A673 (cell line): ENCODE results near the gene ELP4.

ENCODE experiments used
- EZH2 ChIP-seq: fragments of 200-600 bp; sonication (generic); IDR thresholded peaks from 2 replicates; pipeline ENCODE4 v1.6.1; 2017; ENCODE audit warnings: borderline replicate concordance, low read depth, mild to moderate bottlenecking, mixed read lengths, antibody characterized with exemption, low read length; ENCODE audit not compliant: poor library complexity, severe bottlenecking
- TF ChIP-seq, protein P1 (sequence below): fragments of 300-800, 200-600 bp; sonication (generic); conservative IDR thresholded peaks from 2 replicates; pipeline ENCODE4 v1.5.1; 2017; ENCODE audit warnings: low read depth, mild to moderate bottlenecking, antibody characterized with exemption, low read length, moderate library complexity, mixed read lengths

DNA sequence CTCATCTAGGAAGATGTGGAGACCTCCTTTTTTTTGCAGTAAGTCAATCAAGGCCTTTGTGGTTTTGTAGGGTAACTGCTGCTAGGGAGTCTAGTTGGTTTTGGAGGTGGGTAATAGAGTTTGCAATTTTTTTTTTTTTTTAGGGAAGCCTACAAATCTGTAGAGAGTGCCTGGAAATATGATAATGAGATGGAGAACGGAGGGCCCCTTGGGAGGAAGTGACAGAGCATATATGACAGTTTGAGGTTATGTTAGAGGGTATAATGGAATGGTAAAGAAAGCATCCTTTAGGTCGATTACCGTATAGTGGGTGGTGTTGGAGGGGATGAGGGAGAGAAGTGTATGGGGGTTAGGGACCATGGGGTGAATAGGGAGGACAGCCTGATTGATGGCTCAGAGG is 98.3 kb downstream of the ELP4 start:
- TF ChIP-seq, protein P1, sequence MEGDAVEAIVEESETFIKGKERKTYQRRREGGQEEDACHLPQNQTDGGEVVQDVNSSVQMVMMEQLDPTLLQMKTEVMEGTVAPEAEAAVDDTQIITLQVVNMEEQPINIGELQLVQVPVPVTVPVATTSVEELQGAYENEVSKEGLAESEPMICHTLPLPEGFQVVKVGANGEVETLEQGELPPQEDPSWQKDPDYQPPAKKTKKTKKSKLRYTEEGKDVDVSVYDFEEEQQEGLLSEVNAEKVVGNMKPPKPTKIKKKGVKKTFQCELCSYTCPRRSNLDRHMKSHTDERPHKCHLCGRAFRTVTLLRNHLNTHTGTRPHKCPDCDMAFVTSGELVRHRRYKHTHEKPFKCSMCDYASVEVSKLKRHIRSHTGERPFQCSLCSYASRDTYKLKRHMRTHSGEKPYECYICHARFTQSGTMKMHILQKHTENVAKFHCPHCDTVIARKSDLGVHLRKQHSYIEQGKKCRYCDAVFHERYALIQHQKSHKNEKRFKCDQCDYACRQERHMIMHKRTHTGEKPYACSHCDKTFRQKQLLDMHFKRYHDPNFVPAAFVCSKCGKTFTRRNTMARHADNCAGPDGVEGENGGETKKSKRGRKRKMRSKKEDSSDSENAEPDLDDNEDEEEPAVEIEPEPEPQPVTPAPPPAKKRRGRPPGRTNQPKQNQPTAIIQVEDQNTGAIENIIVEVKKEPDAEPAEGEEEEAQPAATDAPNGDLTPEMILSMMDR = no peak
- TF ChIP-seq EZH2 = no peak
